Dedifferentiated amniotic fluid mesenchymal stem cell (primary cell): ENCODE measurements around the gene BCR.

Experiments
- DNase-seq: peaks from one replicate; pipeline ENCODE4 v3.0.0-alpha.2; 2016; ENCODE audit errors: extremely low spot score

Gene BCR

DNA sequence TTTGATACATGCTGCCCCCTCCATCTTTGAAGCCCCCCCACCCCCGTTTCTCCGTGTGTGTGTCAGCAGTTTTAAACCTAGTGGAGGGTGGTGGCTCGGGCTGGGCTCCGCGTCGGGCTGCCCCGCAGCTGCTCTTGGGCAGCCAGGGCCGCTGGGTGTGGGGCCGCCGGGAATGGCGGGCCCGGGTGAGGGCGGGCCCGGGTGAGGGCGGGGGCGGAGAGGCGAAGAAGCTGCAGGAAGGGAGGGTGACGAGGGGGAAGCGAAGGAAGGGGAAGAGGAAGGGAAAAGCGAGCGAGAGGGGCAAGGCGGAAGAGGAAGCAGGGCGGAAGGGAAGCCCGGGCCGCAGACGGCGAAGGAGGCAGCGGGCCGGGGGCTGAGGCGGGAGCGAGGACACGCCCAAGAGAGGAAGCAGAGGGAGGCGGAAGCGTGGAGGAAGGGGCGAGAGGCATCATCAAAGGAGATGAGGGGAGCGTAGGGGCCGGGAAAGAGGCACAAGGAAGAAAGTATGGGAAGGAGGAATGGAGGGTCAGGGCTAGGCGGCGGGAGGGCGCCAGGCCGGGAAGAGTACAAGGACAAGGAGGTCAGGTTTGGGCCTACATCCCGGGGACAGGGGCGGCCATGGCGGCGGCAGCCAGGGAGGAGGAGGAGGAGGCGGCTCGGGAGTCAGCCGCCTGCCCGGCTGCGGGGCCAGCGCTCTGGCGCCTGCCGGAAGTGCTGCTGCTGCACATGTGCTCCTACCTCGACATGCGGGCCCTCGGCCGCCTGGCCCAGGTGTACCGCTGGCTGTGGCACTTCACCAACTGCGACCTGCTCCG lies 82.4 kb downstream of the BCR start:
- DNase-seq, result no peak

DNA sequence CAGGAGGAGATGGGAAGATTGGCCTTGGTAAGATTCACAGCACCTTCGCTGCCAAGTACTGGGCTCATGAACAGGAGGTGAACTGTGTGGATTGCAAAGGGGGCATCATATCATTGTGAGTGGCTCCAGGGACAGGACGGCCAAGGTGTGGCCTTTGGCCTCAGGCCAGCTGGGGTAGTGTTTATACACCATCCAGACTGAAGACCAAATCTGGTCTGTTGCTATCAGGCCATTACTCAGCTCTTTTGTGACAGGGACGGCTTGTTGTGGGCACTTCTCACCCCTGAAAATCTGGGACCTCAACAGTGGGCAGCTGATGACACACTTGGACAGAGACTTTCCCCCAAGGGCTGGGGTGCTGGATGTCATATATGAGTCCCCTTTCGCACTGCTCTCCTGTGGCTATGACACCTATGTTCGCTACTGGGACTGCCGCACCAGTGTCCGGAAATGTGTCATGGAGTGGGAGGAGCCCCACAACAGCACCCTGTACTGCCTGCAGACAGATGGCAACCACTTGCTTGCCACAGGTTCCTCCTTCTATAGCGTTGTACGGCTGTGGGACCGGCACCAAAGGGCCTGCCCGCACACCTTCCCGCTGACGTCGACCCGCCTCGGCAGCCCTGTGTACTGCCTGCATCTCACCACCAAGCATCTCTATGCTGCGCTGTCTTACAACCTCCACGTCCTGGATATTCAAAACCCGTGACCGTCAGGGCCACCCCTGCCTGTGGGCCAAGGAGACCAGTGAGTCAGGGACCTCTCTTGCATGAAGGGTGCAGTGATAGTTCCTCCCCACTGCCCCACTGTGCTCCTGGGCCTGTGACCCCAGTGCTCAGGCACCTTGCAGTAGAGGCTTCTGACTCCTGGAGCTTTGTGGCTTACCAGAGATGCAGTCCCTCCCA lies 83.6 kb downstream of the BCR start:
- no peak for DNase-seq

DNA sequence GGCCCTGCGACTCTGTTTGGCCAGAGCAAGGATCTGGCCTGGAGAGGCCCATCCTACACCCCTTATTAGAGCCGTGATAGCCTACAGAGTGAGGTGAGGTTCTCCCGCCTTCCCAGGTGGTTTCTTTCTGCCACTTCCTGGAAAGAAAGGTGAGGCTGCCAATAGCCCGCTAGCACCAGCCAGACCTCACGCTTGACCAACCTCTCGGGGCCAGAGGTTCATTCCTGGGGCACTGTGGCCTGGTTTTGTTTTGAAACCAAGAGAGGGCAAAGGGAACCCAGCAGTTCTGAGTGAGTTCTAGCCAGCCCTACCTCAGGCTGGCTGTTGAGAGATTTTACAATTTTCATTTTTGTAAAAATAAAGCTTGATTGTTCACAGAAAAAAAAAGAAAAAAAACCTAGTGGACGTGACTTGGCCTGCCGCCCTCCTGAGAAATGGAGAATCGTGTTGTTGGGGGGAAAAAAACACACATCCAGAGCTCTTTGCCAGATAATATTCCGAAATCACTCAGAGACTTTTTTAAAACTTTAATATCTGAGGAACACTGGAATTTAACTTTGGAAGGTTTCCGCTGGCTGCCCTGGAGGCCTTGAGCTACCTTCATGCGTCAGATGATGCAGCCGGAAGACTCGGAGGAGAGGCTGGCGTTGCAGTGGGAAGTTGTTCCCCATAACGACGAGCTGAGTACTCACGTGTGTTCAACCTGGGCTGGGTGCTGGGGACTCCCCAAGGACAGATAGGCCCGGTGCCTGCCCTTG lies 84.5 kb downstream of the BCR start:
- DNase-seq, result no peak

DNA sequence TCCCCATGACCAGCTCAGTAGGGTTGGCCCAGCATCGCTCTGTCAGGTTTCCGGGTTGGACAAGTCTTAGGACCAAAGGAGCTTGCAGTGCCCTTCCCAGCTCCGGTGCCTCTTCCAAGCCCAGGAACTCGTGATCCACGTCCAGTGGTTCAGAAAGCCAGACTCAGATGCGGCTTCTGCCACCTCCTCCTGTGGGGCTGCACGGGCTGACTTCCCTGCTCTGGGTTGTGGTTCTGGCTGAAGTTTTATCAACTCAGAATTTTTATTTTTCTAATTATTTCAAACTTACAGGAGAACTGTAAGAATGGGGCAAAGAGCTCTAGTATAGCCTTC lies 85.0 kb downstream of the BCR start:
- DNase-seq, result no peak

DNA sequence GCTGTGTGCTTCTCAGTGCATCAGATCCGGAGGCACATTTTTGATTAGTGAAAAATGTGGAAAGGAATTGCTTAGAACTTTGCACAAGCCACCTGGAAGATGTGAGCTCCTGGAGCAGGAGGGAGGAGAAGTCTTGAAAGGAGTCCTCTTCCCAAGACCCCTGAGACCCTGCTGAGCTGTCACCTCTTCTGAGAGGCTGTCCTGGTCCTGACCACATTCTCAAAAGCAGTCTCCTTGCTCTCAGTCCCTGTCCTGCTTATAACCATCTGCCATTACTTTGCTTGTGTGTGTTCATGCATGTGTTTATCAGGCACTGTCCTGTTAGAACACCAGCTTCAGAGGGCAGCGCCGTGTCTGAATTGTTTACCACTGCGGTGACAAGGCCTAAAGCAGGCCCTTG lies 86.5 kb downstream of the BCR start:
- no peak for DNase-seq

DNA sequence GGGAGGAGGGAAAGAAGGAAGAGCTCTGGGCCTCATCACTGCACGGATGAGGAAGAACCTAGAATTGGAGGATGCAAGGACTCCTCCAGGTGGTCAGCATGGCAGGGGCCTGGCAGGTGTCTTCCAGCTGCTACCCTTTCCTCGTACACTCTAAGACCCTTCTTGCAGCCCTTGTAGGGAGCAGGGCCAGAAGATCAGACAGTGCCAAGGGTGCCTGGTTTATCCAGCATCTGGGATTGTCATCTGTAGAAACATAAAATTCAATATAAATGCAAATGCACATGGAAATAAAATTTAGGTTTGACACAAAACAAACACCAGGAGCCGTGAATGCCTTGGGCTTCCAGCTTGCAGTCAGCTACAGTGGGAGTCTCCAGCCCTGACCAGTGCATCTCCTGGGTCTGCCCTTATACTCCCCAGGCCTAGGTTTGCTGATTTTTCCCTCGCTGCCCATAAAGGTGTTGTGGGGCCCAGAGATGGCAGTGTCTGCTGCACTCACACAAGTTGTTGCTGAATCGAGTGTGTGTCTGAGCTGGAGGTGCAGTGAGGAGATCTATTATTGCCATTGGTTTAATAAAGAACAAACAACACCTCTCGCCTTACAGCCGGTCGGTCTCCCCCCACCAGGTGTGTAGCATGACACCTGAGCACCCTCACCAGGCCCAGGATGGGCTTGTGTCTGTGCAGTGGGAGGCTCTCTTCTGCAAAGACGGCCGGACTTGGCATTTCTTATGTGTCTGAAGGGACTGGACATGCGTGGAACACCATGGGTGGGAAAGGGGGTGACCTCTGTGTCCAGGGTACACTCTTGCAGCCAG lies 87.1 kb downstream of the BCR start:
- DNase-seq, result no peak

DNA sequence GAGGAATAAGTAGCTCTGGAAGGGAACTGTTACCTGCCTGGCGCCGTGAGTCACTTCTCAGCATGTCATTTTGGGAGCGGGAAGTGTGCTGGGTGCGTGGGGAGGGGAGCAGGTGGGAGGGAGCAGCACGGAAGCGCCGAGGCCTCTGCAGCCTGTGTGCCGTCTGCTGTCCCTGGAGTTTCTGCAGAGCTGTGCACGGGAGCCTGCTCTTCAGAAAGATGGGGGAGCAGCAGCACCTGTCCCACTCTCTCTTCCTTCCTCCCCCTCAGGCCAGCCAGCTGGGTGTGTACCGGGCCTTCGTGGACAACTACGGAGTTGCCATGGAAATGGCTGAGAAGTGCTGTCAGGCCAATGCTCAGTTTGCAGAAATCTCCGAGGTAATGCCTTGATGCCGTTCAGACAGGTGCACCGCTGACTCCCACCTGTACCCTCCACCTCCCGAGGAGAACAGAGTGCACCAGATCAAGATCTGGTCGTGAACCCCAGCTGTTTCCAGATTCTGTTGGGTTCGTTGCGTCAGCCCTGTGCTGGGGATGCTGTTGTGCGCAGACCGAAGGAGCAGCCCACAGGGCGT lies 87.9 kb downstream of the BCR start:
- no peak for DNase-seq

DNA sequence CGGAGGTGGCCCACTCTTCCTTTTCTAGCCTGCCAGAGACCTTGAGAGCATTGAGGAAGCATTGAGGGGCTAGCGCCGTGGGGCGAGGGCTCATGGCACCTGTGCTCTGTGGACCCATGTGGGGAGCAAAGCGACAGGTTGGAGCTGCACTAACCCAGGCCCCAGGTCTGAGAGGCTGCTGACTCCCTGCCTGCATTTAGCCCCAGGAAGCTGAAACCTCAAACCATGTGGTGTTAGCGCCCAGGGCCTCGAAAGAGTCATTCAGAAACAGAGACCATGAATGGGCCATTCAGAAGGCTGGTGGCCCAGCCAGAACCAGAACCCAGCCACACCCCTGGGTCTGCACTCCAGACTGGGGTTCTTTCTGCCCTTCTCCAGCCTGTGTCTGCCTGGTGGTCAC lies 88.6 kb downstream of the BCR start:
- DNase-seq, result no peak

DNA sequence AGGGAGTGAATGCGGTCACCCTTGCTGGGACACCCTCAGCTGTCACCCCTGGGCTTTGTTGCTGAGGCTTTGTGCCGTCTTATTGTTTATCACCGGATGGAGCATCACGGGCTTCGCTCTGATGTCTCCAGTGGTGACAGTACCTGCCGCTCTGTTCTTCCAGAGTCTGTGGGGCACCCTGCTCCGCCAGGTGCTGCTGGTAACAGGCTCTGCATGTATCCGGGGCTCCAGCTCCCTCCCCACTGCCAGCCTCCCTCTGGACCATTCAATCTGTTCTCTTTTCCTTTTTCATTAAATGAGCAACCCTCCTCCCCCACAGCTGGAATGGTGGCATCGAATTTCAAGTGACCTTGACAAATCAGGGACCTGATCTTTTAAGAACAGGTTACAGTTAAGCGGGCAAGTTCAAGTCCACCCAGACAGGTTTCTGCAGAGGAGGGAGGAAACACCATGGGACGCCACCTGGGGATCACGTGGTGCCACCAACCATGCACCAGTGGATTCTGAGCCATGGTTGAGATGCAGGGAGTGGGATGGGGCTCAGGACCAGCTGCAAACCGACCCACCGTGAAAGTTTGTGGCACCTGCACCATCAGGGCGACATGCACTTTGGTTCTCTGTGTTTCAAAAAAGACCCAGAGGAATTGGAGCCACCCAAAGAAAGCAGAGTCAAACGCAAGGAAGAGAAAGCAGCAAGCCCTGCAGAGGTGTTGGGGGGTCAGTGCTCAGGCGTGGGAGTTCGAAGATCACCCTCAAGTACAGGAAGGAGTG lies 89.3 kb downstream of the BCR start:
- no peak for DNase-seq

DNA sequence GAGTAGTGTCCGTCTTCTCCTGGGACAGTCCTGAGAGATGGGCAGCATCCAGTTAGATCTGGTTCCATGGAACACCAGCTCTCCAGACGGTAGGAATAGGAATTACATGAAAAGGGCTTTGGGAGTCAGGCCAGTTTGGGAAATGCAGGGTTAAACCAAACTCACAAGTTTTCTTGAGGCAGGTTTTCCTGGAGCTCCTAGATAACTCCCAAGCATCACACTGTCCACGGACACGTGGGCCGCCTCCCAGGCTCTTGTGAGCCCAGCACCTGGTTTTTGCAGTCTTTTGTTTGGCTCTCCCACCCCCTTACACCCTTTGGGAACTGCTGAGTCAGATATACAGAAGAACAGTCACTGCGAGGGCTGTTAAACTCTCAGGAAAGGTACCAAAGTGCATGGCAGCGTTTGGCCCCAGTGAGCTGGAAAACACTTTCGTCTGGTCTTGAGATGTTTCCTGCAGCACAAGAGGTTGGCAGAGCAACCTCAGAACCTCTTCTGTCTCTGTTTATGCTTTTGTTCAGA lies 90.0 kb downstream of the BCR start:
- DNase-seq, result no peak

DNA sequence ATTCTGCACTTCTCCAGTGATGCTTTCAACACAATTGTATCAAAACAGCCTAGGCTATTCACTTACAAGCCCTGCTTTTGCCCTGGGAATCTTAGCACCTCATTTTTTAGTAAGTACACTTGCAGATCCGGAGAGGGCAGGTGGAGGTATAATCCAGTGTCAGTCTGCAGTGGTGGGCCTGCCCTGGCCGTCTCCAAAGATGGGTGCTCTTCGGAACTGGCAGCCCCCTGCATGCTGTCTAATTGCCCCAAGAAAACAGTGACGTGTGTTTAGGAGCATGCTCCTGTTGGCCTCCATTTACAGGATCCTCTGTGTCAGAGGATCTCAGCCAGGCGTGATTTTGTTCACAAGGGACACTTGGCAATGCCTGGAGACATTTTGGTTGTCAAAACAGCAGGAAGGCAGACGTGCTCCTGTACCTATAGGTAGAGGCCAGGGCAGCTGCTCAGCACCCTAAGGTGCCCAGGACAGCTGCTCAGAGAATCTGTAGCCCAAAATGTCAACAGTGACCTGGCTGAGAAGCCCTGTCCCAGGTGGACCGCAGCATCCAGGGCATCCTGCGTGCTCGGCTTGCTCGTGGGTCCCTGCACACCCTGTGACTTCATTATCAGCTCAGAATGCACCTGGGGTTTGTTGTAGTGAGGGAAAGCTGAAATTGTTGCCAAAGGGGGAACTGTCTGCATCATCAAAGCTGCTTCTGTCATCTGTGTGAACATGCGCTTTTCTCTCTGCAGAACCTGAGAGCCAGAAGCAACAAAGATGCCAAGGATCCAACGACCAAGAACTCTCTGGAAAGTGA lies 90.7 kb downstream of the BCR start:
- no peak for DNase-seq

DNA sequence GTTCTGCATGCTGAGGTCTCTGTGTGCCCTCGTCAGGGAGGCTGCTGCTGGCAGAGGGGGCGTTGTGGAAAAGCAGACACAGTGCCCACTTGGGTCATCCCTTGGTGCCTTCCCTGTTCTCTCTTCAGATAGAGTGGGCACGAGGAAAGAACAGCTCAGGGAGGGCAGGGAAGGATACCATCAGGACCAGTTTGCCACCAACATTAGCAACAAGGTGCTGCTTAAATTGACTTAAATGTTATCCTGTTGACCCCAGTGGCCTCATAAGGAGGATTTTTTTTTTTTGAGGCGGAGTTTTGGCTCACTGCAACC lies 91.2 kb downstream of the BCR start:
- DNase-seq, result no peak

DNA sequence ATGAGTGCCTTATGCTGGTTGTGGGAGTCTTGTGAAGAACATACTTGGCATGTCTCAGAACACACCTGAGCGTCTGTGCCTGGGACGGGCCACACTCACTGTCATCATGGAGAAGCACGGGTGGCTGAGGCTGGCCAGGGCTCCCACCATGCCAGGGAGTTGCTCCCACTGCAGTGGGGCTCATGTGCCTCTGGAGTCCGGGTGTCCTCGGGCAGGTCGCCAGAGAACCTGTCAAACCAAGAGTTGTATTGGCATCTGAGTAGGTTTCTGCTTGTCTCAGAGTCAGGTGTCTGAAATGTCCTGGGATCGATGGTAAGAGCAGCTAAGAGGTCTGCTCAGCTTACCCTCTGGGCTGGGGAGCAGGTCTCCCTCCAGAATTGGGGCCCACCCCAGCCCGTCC lies 92.1 kb downstream of the BCR start:
- DNase-seq, result no peak

DNA sequence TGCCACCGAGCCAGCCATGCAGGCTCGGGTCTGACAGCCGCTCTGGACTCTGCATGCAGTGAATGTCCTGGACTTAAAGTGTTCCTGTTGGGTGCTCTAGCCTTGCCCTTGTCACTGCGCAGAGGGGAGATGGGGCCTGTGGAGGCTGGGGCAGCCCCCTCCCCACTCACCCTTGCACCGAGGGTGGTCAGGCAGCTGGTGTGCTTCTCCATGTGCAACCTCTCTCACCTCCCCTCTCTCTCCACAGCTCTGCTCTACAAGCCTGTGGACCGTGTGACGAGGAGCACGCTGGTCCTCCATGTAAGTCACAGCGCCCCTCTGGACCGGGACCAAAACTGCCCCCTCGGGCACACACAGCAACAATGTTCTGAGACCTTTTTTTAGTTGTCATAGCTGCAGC lies 92.5 kb downstream of the BCR start:
- DNase-seq, result no peak

DNA sequence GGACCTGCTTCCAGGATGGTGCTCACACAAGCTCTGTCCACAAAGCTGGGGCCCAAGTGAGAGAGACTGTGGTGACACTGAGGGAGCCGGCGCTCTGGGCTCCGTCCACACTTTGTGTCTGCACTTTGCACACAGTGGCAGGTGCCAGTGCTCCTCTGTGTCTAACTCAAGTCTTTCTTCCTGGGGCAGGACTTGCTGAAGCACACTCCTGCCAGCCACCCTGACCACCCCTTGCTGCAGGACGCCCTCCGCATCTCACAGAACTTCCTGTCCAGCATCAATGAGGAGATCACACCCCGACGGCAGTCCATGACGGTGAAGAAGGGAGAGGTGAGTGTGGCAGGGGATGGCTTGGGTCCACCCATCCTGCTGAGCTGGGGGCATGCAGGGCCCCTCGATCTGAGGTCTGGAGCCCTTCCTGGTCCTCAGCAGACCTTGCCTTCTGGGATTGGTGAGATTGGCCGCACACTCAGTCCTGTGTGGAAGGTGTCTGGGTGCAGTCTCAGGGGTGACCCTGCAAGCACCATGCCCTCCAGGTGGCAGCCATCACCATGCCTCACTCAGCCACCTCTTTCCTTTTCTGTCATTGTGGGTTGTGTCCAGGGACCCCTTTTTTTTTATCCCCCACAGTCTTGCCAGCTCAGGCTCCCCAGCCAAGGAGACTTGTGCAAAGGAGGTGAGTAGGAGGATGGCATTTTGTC lies 93.3 kb downstream of the BCR start:
- DNase-seq, result no peak

DNA sequence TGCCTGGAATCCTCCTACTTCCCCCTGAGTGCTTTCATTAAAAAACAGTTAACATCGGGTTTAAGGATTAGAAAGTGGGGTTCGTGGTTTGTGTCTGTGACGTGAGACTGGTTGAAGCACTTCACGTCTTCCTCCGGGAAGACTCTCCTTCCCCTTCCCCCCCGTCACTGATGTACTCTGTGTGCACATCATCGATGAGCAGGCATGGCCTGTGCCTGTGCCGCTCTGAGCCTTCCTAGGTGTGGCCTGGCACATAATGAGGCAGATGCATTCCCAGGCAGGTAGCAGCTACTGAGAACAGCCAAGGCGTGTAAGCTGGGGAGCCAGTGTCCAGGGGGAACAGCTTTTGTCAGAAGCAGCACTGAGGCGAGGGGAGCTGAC lies 93.8 kb downstream of the BCR start:
- no peak for DNase-seq

DNA sequence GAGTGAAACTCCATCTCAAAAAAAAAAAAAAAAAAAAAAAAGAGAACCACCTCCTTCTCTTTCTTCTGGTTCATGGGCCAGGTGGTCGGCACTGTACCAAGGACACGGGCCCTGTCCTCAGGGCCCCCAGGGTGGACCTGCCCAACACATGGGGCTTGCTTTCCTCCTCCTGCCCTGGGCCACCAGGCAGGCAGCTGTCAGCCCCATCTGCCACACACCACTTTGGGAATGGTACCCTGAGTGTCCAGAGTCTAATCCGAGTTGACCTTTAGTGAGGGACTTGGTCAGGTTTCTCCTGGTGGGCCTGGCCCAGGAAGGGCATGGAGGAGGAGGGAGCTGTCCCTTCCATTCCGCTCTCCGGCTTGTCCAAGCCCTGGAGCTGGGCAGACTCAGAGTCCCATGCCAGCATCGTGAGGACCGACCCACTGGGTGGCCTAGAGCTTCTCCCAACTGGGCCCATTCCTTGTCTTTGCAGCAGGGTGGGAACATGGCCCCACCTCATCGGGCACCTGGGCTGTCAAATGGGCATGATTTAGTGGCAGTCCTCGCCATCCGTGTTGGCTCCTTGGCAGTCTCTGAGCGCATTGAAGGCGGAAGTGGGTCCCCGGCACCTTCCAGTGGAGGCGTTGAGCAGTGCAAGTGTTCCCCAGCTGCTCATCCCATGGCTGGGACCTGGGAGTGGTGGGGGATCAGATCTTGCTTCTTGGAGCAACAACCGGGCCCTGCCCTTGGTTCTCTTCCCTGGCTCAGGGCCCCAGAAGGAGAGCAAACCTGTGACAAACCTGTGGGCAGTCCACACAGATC lies 94.8 kb downstream of the BCR start:
- DNase-seq, result no peak

DNA sequence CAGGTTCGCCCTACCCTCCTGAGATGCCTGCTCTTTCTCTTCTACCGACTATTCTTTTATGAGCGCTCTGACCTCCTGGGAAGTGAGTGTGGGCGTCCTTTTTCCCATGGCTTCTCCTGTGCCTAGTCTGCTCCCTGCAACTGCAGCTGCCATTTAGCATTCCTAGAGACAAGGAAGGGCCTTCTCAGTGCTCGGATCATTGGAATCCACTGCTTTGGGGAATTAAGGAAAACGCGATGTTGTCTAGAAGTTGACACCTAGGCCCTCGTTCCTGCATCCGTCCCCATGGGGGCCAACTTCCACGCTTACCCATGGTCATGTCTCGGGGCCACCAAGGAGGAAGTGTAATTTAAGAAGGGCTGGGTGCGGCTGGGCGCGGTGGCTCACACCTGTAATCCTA lies 95.4 kb downstream of the BCR start:
- DNase-seq, result no peak
